Adrenal gland (tissue), 5 donors: Measurements from ENCODE around the gene GATA6.

Source experiments
- CTCF ChIP-seq, 6 experiments: fragments of 450-650 bp in 4 of 6; fragments of 200-600 bp in 2 of 6; sonication (generic) in 1 of 6; IDR thresholded peaks; 1 replicate in 5 of 6; 2 replicates in 1 of 6; pipeline versions ENCODE4 v1.5.1 to v1.8.0; 2016 to 2021; ENCODE audit warnings: antibody characterized with exemption in 6 of 6, mild to moderate bottlenecking in 2 of 6, moderate library complexity in 1 of 6
- POLR2A ChIP-seq, 2 donors: fragments of 450-650 bp; IDR thresholded peaks; one replicate each; pipeline ENCODE4 v1.6.1; 2017; ENCODE audit warnings: antibody characterized with exemption in 2 of 2, mild to moderate bottlenecking in 2 of 2, moderate library complexity in 1 of 2
- donor health status: DM: no; HTN: no; CAD: no.

- TF ChIP-seq CTCF (IDR thresholded peaks at IDR 0.05): no peak
- TF ChIP-seq POLR2A (IDR thresholded peaks at IDR 0.05): no peak
Observed at GRCh38 chr18:22250026-22250425, 80.6 kb downstream of the GATA6 start.
